ENCODE data around the gene BANK1.

DNA sequence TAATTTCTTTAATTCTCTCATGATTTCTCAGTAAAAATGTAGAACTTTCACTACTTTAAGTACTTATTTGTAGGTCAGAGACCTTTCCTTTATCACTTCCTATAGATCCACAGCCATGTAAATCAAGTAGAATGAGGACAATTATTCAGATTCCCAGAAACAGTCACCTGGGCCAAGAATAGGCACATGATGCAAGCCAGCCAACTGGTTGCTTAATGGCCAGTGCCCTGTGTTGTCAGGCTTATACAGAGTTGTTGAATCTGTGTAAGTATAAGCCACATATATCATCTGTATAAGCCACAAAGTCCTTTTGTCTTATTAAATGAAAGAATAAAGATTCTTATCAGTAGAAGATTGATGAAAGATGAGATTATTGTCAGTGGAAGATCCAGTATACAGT is 5.2 kb downstream of the BANK1 start:
- TF ChIP-seq, protein P1, sequence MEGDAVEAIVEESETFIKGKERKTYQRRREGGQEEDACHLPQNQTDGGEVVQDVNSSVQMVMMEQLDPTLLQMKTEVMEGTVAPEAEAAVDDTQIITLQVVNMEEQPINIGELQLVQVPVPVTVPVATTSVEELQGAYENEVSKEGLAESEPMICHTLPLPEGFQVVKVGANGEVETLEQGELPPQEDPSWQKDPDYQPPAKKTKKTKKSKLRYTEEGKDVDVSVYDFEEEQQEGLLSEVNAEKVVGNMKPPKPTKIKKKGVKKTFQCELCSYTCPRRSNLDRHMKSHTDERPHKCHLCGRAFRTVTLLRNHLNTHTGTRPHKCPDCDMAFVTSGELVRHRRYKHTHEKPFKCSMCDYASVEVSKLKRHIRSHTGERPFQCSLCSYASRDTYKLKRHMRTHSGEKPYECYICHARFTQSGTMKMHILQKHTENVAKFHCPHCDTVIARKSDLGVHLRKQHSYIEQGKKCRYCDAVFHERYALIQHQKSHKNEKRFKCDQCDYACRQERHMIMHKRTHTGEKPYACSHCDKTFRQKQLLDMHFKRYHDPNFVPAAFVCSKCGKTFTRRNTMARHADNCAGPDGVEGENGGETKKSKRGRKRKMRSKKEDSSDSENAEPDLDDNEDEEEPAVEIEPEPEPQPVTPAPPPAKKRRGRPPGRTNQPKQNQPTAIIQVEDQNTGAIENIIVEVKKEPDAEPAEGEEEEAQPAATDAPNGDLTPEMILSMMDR (IDR thresholded peaks at IDR 0.05) = no peak
- TF ChIP-seq POLR2A (IDR thresholded peaks at IDR 0.05) = no peak
- TF ChIP-seq POLR2AphosphoS5 (IDR thresholded peaks at IDR 0.05) = no peak

Measured in breast epithelium (tissue), 3 donors.